ENCODE measurements around the gene CAVIN4.

CAVIN4 gene

DNA sequence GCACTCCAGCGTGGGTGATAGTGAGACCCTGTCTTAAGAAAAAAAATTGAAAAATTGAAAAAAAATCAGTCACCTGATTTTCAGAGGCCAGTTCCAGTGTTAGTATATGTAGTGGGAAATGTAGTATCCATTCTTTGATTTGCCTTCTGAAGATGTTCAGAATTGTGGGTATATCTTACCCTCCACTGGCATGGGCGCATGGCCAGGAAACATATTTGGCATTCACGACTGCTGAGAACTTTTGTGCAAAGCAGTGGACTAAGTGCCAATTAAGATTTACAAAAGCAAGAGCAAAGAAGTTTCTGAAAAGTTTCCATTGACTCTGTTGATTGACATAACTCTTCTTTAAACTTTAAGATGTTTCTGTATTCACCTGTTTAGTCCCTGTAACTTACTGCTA lies 2.4 kb downstream of the CAVIN4 start:
- Histone ChIP-seq H3K9ac (ENCODE audit: low read depth, low read length) (no peak overlapping the region), H3K36me3 (ENCODE audit: insufficient read depth, low read length) (no peaks in the 10 kb centered on the region; the same call in 1 of the 2 replicates), H3K9me3 (ENCODE audit: control insufficient read depth, insufficient read depth, low read length) (no peaks in the 10 kb centered on the region), H3K4me1 (ENCODE audit: insufficient read depth, low read length) (no peaks in the 10 kb centered on the region)

DNA sequence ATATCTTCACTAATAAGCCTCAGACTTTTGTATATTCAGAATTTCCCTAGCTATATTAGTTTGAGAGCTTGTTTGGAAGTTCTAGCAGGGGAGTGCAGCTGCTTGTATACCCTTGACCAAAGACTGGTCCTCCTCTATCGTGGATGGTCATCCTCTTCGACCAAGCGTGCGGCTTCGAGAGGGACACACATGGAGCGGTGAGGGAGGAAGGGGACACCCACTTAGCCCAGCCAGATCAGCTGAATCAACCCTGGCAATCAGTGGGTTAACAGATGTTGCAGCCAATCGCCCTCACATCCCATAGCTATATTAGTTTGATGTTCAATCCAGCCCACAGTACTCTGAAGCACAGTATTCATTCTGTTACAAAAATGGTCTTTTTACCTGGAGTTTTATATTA lies 3.2 kb downstream of the CAVIN4 start:
- Histone ChIP-seq H3K9me3 (ENCODE audit: control insufficient read depth, insufficient read depth, low read length) (no peaks in the 10 kb centered on the region), H3K4me1 (ENCODE audit: insufficient read depth, low read length) (no peaks in the 10 kb centered on the region), H3K9ac (ENCODE audit: low read depth, low read length) (no peak overlapping the region), H3K36me3 (ENCODE audit: insufficient read depth, low read length) (no peaks in the 10 kb centered on the region; the same call in 1 of the 2 replicates)

DNA sequence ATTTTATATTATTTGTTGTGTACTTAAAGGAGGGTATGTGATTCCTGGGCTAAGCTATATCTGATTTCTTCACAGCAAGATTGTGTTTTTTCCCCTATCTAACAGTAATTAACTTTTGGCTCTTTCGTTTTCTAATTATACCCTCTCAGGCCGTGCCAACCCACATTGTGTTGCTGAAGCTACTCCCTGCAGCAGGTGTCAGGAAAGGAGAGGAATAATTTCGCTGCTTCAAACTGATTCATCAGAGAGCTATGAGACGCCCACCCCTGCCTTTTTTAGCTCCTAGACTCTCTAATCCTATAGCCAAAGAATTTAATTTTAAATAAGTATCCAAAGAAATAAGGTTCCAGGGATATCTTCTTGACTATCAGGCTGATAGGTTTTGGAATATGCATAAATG lies 3.8 kb downstream of the CAVIN4 start:
- Histone ChIP-seq H3K9me3 (ENCODE audit: control insufficient read depth, insufficient read depth, low read length) (no peaks in the 10 kb centered on the region), H3K36me3 (ENCODE audit: insufficient read depth, low read length) (no peaks in the 10 kb centered on the region; the same call in 1 of the 2 replicates), H3K4me1 (ENCODE audit: insufficient read depth, low read length) (no peaks in the 10 kb centered on the region)

DNA sequence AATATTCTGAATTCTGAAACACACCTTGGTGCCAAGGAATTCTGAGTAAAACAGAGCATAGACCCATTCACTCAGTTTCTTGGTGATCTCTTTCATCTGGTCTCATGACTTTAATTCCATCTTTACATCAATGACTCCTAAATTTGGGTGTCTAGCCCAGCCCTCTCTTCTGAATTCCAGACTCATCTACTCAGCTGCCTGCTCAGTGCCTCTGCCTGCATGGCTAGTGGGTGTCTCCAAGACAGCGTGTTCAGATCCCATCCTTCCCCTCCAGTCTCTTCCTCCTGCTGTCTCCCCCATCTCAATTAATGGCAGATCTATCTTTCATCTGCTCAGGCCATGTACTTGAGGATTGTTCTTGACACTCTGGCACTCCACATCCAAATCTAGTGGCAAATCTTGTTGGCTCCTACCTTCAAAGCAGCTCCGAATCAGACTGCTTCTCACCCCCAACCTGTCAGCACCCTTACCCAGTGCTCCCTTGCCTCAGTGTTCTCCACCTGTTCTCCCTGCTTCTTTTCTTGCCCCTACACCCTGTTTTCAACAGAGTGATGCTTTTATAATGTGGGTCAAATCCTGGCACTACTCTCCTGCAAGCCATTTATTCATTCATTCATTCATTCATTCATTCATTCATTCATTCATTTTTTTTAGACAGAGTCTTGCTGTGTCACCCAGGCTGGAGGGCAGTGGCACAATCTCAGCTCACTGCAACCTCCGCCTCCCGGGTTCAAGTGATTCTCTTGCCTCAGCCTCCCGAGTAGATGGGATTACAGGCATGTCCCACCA lies 5.3 kb downstream of the CAVIN4 start:
- Histone ChIP-seq H3K9ac (ENCODE audit: low read depth, low read length) (no peak overlapping the region), H3K4me1 (ENCODE audit: insufficient read depth, low read length) (0 out of 2 replicates have a peak, but pooled peaks cover 5% of the 10 kb centered on the region), H3K9me3 (ENCODE audit: control insufficient read depth, insufficient read depth, low read length) (no peaks in the 10 kb centered on the region), H3K36me3 (ENCODE audit: insufficient read depth, low read length) (peaks cover 4% of the 10 kb centered on the region)

More for the DNA sequence above, 3.8 kb downstream of the CAVIN4 start:
- no peak overlapping the region for H3K9ac ChIP-seq (ENCODE audit: low read depth, low read length)

DNA sequence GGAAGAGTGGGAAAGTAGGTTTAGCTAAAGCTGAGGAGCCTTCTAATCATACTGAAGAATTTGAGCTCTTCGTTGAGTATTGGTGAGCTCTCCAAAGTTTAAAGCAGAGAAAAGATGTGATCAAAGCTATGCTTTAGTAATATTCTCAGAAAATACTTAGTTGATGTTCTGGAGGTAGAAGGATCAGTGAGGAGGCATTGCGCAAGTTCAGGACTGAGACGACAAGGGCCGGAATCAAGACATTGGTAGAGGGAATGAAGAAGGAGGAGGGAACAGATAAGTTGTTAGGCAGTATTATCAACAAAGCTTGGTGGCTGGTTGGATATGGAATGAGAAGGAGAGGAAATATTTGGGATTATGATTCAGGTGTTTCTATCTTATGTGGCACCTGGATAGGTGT lies 7.1 kb downstream of the CAVIN4 start:
- Histone ChIP-seq H3K9me3 (ENCODE audit: control insufficient read depth, insufficient read depth, low read length) (no peaks in the 10 kb centered on the region), H3K36me3 (ENCODE audit: insufficient read depth, low read length) (peaks cover 4% of the 10 kb centered on the region), H3K9ac (ENCODE audit: low read depth, low read length) (no peak overlapping the region), H3K4me1 (ENCODE audit: insufficient read depth, low read length) (0 out of 2 replicates have a peak, but pooled peaks cover 5% of the 10 kb centered on the region)

DNA sequence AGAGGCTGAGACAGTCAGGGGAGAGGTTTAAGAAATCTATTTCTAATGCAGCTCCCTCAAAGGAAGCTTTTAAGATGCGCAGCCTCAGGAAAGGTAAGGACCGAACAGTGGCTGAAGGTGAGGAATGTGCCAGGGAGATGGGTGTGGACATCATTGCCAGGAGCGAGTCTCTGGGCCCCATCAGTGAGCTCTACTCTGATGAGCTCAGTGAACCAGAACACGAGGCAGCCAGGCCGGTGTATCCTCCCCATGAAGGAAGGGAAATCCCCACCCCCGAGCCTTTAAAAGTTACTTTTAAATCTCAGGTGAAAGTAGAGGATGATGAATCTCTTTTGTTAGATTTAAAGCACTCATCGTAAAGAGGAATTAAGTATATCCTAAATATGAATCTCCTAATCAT lies 8.2 kb downstream of the CAVIN4 start:
- 0 out of 2 replicates have a peak, but pooled peaks cover 5% of the 10 kb centered on the region for H3K4me1 ChIP-seq (ENCODE audit: insufficient read depth, low read length)
- no peaks in the 10 kb centered on the region for H3K9me3 ChIP-seq (ENCODE audit: control insufficient read depth, insufficient read depth, low read length)
- H3K9ac ChIP-seq (ENCODE audit: low read depth, low read length): no peak overlapping the region
- peaks cover 4% of the 10 kb centered on the region for H3K36me3 ChIP-seq (ENCODE audit: insufficient read depth, low read length)

DNA sequence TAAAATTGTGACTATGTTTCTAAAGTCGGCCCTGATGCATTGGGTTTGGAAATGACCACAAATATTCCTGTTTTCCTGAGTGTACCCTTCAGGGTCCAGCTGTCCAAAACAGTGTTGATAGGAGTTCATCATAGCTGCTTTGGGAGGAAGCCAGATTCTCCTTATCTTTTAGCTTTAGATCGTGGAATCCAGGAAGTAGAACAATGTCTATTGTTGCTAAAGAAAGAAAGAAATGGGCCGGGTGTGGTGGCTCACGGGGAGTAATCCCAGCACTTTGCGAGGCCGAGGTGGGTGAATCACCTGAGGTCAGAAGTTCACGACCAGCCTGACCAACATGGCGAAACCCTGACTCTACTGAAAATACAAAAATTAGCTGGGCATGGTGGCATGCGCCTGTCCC lies 9.5 kb downstream of the CAVIN4 start:
- no peak overlapping the region for H3K9ac ChIP-seq (ENCODE audit: low read depth, low read length)
- no peaks in the 10 kb centered on the region for H3K9me3 ChIP-seq (ENCODE audit: control insufficient read depth, insufficient read depth, low read length)
- peaks cover 4% of the 10 kb centered on the region for H3K36me3 ChIP-seq (ENCODE audit: insufficient read depth, low read length)
- H3K4me1 ChIP-seq (ENCODE audit: insufficient read depth, low read length): 0 out of 2 replicates have a peak, but pooled peaks cover 5% of the 10 kb centered on the region

DNA sequence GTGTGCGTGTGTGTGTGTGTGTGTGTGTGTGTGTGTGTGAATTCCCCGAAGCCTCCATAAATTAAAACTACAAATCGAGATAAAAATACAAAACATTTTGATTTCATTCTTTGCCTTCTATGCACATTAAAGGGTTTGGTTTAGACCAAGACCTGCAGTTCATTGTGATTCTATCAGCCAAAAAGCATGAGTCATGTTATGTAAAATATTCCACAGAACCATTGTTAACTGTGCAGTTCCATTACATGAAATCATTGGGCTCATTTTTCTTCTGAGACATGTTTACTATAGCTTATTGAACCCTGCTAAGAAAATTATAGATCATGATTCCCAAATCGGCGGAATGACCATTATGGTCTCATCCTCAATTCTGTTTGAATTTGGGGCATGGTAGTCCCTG lies 11.7 kb downstream of the CAVIN4 start:
- peaks cover 4% of the 10 kb centered on the region; the same call in 1 of the 2 replicates for H3K36me3 ChIP-seq (ENCODE audit: insufficient read depth, low read length)
- H3K9me3 ChIP-seq (ENCODE audit: control insufficient read depth, insufficient read depth, low read length): no peaks in the 10 kb centered on the region
- H3K4me1 ChIP-seq (ENCODE audit: insufficient read depth, low read length): 0 out of 2 replicates have a peak, but pooled peaks cover 5% of the 10 kb centered on the region
- H3K9ac ChIP-seq (ENCODE audit: low read depth, low read length): no peak overlapping the region

DNA sequence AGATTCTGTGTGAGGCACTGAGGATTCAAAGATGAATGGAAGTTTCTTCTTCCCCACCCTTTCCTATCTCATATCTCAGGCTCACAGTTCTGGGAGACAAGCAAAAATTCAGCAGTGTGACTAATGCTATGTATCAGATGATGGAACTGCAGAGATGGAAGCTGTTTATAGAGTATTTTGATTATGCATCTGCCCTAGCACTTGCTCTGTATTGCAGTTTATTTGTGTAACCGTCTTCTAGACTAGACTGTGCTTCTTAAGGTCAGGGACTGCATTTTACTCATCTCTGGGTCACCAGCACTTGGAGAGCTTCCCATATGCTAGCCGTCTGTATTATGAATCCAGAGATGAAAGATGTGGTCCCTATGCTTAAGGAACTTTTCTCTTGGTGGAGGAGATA lies 12.6 kb downstream of the CAVIN4 start:
- H3K36me3 ChIP-seq (ENCODE audit: insufficient read depth, low read length): peaks cover 4% of the 10 kb centered on the region; the same call in 1 of the 2 replicates
- H3K4me1 ChIP-seq (ENCODE audit: insufficient read depth, low read length): peaks cover 9% of the 10 kb centered on the region; the same call in 1 of the 2 replicates
- H3K9me3 ChIP-seq (ENCODE audit: control insufficient read depth, insufficient read depth, low read length): no peaks in the 10 kb centered on the region
- H3K9ac ChIP-seq (ENCODE audit: low read depth, low read length): no peak overlapping the region

DNA sequence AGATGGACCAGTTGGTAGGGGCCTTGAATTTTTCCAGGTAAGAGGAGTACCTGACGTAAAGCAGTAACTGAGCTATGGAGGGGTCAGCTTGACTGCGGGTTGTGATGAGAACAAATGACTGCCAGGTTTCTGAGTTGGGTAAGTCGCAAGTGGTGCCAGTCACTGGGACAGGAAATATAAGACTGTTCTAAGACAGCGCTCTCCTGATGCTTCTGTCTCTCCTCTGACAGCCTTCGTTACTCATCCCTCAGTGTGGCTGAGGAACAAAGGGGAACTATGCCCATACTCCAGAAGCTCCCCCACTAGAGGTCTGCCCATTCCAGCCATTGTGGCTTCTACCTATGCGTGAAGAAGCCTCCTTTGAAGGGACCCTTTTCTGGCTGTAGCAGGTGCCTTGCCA lies 13.3 kb downstream of the CAVIN4 start:
- no peaks in the 10 kb centered on the region for H3K9me3 ChIP-seq (ENCODE audit: control insufficient read depth, insufficient read depth, low read length)
- H3K9ac ChIP-seq (ENCODE audit: low read depth, low read length): no peak overlapping the region
- H3K36me3 ChIP-seq (ENCODE audit: insufficient read depth, low read length): peaks cover 4% of the 10 kb centered on the region; the same call in 1 of the 2 replicates
- peaks cover 9% of the 10 kb centered on the region; the same call in 1 of the 2 replicates for H3K4me1 ChIP-seq (ENCODE audit: insufficient read depth, low read length)

DNA sequence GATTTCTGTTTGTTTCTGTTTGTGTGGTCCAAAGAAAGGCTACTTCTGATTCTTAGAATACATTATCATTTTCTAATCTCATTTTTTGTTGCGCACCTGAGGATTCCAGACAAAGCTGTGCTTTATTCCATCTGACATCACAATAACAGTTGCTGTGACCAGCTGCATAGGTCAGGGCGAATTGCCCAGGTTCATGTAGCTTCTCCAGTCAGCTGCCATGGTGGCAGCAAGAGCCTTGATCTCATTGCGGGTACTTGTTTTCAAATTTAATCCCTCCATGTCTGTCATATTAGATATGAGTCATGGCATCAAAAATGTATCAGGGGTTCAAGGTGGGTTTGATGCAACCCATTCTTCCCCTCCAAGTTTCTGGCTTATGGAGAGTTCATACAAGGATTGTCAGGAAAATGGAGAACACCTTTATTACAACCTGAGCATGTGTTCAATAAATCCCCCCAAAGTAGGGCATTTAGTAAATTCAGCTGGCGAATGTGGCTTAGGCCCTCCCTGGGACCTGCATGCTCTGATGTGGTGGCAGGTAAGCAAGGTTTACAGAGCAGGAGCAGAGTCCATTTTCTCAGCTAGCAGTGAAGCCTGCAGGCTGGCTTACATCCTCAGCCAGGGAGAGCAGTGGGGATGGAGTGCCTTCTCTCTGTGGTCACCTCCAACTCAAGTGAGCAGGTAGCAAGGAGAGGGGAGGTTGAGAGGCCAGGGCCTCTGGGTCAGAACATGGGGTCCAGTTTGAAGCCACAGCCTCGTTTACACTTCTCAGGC lies 13.9 kb downstream of the CAVIN4 start:
- no peaks in the 10 kb centered on the region for H3K9me3 ChIP-seq (ENCODE audit: control insufficient read depth, insufficient read depth, low read length)
- H3K9ac ChIP-seq (ENCODE audit: low read depth, low read length): no peak overlapping the region
- H3K36me3 ChIP-seq (ENCODE audit: insufficient read depth, low read length): peaks cover 4% of the 10 kb centered on the region; the same call in 1 of the 2 replicates

DNA sequence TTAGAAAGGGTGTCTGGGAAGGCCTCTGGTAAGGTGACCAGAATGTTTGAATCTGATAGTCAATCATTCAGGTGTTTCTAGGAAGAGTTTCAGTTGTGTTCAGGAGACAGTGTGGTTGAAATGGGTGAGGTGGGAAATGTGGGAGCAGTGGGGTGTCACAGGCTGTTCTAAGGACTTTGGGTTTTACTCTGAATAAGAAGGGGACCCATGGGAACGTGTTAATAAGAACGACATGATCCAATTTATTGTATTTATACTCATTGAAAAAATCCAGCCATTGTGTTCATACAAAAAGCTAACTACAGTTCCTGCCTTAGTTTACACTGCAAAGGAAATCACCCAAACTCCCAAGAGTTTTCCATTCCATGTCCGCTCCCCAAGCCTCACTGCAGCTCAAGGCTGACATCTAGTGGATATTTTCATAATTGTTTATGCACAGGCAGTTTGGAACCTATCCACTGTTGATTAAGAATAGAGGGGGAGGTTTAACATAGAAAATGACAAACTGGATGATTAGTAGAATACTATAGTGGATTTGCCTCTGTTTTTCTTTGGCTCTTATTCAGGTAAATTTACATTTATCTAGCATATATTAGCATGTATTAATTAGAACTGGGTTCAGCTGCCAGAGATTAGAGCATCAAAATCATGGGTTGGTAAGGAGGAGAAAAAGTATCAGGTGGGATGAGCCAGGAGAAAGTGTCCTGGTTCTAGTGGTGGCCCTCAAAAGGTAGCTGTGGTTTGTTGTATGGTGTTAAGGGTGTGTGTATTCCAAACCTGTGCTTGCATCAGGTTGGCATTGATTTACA lies 17.7 kb downstream of the CAVIN4 start:
- H3K9me3 ChIP-seq (ENCODE audit: control insufficient read depth, insufficient read depth, low read length): no peaks in the 10 kb centered on the region
- H3K9ac ChIP-seq (ENCODE audit: low read depth, low read length): no peak overlapping the region
- peaks cover 9% of the 10 kb centered on the region for H3K4me1 ChIP-seq (ENCODE audit: insufficient read depth, low read length)
- no peaks in the 10 kb centered on the region for H3K36me3 ChIP-seq (ENCODE audit: insufficient read depth, low read length)

More for the DNA sequence above, 13.9 kb downstream of the CAVIN4 start:
- H3K4me1 ChIP-seq (ENCODE audit: insufficient read depth, low read length): peaks cover 9% of the 10 kb centered on the region; the same call in 1 of the 2 replicates

DNA sequence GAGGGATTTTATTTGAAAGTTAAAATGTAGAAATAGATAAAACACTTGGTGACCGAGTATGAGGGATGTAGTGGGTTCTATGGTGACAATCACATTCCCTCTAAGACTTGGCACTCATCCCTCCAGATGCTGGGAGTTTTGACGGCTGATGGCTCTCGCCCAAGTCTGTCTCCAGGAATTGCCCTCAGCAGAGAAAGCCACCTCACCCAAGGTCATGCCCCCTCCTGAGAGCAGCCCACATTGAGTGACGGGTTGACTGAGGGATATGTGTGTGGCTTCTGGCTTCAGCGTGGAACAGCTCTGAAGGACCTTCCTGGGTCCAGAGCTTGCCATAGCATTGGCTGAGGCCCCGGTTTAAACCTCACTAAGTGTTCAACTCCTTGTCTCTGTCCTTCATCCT lies 19.4 kb downstream of the CAVIN4 start:
- Histone ChIP-seq H3K9me3 (ENCODE audit: control insufficient read depth, insufficient read depth, low read length) (no peaks in the 10 kb centered on the region), H3K9ac (ENCODE audit: low read depth, low read length) (no peak overlapping the region), H3K36me3 (ENCODE audit: insufficient read depth, low read length) (no peaks in the 10 kb centered on the region), H3K4me1 (ENCODE audit: insufficient read depth, low read length) (peaks cover 9% of the 10 kb centered on the region)

DNA sequence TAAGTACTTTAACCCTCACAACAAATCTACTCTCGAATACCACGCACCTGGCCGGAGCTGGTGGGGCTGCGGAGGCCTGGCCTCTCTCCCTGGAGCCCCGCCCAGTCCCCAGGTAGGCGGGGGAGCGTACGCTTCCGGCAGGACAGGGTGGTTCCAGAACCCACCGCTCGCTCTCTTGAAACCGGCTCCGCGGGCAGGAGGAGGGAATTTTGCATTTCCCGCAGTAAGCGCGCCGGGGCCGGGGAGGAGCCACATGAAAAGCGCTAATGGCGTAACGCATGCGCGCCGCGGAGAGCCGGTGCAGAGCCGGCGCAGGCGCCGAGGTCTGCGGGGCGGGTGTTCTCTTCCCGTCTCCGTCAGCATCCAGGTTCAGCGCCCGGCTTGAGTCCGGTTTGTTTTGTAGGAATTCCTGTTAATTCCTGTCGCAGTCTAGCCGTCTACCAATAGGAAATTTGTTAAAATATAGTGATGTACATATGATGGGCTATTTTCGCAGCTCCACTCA lies 20.8 kb downstream of the CAVIN4 start:
- Histone ChIP-seq H3K4me1 (ENCODE audit: insufficient read depth, low read length) (peaks cover 9% of the 10 kb centered on the region), H3K36me3 (ENCODE audit: insufficient read depth, low read length) (no peaks in the 10 kb centered on the region), H3K9me3 (ENCODE audit: control insufficient read depth, insufficient read depth, low read length) (no peaks in the 10 kb centered on the region), H3K9ac (ENCODE audit: low read depth, low read length) (peak overlapping the region; percentile 47)

Measured in ES-I3 (cell line).